HG03469 (cell line): ENCODE data around the gene CLSTN3.

ENCODE experiments used
- ATAC-seq: cut with Tn5 transposase; IDR thresholded peaks from one replicate; pipeline ENCODE4 v1.9.1; 2021; ENCODE audit warnings: mild to moderate bottlenecking, moderate library complexity, moderate number of reproducible peaks; ENCODE audit not compliant: unreplicated experiment

CLSTN3 gene

DNA sequence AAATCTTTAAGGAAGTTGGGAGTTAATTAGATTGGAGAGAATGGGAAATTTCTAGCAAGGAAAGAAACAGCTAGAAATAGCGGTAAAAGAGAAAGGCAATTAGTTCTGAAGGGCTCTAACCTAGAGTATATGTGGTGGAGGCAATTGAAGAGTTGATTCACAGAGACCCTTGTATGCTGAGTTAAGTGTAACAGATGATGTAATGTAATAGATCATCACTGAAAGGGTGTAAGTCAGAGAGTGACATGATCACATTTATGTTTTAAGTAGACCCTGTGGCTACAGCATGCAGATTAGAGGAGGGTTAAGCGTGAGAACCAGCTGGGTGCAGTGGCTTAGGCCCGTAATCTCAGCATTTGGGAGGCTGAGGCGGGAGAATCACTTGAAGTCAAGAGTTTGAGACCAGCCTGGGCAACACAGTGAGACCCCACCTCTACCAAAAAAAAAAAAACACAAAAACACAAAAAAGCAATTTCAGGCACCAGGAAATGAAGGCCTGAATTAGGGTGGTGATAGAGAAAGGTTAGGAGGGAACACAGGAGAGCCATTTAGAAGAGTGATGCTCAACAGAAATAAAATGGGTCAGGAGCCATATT lies 4.4 kb upstream of the CLSTN3 start:
- no peak for ATAC-seq

DNA sequence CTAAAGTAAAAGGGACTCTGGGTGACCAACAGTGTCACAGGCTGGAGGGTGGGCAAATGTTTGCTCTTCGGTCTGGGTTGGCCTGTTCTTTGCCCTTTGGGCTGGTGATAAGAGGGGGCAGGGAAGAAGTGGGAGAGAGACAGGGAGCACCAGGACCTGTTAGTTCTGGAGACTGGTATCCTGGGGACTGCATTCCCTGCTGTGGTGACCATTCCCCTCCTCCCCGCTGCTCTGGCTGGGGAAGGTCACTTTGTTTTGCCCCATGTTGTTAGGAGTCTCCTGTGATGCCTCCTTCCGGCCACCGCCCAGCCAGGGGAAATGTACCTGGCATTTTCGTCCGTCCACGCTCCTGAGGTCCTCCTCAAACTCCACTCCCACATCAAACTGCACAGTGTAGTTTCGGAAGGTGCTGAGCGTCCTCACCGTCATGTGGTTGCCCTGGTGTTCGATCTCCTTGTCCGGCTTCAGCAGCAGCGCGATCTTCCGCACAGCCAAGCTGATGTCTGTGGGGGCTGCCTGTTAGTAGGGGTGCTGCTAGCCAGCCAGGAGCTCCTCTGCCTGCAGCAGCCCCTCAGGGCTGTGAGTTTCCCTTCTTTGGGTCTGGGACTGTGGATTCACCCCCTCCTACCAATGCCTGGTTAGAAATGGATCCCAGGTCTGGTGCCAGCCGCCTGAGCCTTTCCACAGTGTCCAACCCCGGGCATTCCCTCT lies 2.1 kb upstream of the CLSTN3 start:
- ATAC-seq = no peak

DNA sequence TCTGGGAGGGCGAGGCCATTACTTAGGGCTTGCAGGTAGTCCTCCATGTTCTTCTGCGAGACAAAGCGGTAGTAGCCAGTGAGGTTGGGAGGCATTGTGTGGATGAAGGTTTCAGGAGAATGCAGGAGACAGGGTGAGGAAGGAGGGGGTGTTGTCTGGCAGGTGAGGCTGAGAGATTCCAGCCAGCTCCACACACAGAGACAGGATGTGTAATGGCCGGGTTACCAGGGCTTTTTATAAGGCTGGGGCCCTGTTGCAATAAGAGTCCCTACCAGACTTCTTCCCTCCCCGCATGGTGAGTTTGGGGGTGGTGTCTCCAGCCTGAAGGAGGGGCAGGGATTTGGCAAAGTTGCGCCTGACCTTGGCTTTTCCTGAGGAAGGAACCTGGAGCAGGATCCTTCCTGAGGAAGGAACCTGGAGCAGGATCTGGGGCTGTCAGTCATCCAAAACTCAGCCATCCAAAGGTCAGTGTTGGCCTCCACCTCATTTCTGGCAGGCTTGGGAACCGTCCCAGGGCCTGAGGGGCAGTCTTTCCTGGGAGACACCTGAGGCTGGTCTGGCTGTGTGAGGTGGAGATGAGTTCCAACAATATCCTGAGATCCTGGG lies 1.4 kb upstream of the CLSTN3 start, which contains the start of gene RBP5:
RBP5 (minus strand) TSS at position 209 of the 606 bp plus-strand sequence; CDS start at position 95, 114 bp downstream.
- no peak for ATAC-seq

DNA sequence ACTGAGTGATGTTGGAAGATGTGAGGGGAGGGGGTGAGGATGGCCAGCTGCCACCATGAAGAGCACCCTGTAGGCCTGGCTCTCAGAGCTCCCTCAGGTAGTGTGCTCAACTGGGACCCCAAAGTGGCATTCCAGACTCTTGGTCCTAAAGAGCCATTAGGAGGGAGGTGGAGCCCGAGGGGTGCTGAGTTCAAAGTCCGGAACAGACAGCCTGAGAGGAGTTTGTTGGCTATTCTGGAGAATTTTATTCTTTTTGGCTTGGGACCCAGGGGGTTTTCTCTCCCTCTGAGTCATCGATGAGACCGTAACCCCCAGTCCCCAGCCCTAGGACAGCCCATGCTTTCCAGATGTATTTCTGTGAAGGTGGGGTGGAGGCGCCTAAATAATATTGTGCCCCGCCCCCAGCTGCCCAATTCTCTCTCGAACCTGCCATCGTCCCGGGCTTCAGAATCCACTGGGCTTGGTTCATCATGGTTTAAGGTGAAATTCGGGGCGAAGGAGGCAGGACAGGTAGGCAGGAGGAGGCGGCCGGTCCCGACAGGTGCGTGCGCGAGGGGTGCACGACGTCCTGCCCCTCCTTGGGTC lies 792 bp upstream of the CLSTN3 start:
- ATAC-seq = no peak

DNA sequence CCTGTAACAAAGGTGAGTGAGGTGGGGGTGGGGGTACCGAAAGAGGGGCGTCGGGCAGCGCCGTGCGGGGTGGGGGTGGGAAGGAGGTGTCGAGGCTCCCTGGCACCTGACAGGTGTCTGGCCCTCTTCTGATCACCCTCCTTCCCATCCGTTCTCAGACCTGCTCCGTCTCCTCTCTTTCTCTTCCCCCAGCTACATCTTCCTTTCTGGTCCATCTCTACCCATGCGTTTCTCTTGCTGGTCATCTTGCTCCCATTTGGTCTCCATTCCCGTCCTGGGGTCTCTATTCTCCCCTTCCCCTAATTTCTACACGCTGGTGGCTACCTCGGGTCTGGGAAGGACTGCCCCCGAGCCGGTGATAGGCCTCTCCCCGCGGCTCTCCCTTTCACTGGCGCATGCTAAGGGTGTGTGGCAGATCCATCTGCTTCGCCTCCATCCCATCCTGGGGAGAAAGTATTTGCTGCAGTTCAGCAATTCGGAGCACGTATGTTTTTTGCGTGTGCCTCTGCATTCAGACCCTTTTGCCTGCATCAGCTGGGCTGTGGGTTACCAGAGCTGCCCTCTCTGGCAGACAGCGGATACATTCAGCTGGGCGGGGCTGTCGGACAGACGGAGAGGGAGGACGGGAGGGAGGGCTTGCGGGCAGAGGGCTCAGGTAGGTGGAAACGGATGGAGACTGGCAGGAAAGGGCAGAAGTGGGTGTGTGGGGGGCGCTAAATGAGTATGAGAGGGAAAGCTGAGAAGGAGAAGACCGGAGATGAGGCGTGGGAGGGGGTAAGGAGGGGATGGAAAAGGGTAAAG lies 730 bp downstream of the CLSTN3 start:
- no peak for ATAC-seq

DNA sequence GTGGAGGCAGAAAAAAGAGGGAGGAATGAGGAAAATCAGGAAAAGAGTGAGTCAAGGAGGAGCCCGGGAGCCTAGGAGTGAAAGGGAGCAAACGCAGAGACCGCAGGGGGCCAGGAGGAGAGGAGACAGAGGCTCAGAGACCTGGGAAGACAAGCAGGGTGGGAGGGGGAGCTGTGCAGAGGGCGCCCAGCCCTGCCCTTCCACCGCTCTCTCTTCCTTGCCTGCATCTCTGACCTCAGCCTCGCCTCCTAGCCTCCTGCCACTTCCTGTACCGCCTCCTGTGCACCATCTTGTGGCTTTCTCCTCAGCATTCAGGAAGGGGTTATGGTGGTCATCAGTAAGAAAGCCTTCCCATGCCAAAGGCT lies 1.3 kb downstream of the CLSTN3 start:
- no peak for ATAC-seq

DNA sequence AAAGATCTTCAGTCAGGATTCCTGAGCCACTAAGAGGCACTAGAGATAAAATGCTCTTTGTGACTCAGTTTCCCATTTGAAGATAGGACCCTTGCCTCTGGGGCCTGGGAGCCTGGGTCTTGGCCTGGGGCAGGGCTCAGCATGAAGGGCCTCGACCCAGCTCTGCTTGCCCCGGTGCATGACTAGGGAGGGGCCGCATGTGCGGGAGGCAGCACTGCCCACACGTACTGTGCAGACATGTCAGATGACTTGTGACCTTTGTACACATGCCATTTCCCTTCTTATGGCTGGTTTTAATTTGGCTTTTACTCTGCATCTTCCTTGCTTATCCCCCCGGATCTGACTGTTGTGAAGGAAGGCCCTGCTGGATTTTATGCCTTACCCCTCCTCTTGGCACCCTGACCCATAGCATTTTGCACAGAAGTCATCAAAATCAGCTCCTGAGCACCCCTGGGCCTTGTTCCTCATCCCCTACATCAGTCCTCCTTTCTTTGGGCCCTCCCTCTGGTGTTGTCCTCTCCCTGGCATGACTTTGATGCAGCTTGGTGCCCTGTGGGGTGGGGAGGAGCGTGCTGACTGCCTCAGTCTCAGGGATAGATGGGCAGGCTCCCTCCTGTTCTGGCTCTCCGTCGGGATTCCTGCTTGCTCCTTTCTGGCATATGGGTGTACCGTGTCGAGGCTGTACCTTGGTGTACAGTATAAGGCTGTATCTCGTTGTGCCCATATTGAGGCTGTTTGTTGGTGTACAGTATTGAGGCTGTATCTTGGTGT lies 4.4 kb downstream of the CLSTN3 start:
- no peak for ATAC-seq

DNA sequence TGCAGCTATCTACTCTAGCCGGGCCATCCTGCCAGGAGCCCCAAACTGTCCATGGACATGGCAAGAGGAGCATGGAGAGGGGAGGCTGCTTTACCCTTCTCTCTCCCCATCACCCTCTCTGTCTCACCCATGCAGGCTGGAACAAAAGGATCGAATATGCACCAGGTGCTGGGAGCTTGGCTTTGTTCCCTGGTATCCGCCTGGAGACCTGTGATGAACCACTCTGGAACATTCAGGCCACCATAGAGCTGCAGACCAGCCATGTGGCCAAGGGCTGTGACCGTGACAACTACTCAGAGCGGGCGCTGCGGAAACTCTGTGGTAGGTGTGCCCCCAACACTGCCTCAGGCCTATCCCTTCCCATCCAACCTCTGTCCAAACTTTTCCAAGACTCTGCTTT lies 5.9 kb downstream of the CLSTN3 start:
- ATAC-seq = no peak

DNA sequence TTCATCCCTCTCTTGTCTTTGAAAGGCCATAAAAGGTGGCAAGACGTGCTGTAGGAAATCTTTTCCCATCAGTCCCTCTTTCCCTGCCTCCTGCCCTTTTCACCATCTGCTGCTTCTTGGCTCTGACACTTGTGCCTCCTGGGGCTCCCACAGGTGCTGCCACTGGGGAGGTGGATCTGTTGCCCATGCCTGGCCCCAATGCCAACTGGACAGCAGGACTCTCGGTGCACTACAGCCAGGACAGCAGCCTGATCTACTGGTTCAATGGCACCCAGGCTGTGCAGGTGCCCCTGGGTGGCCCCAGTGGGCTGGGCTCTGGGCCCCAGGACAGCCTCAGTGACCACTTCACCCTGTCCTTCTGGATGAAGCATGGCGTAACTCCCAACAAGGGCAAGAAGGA lies 6.5 kb downstream of the CLSTN3 start:
- ATAC-seq = no peak

DNA sequence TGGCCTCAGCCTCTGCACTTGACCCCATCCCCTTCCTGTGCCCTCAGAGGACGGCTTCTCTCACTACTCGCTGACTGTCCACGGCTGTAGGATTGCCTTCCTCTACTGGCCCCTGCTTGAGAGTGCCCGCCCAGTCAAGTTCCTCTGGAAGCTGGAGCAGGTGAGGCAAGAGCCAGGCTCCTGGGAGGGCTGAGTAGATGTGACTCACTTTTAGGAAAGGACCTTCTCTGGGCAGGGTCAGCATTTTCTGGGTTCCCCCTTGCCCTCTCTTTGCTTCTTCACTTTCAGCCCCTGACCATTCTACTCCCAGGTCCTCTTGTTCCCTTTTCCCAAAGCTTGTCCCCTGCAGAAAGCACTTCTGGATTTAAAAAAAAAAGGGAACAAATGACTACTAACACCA lies 7.7 kb downstream of the CLSTN3 start:
- ATAC-seq = no peak

DNA sequence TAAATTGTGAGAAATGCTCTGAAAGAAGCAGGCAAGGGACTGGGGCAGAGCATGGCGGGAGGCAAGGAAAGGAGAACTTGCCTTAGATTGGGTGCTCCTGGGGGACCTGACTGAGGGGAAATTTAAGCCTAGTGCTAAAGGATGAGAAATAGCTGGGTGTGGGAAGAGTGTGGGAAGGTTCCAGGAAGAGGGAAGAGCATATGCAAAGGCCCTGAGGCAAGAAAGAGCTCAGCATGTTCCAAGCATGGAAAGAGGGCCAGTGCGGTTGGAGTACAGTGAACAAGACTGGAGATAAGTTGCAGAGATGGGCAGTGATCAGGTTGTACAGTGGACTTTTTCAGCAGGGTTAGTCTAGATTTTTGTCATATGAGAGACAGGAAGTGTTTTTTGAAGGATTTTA lies 9.0 kb downstream of the CLSTN3 start:
- no peak for ATAC-seq

DNA sequence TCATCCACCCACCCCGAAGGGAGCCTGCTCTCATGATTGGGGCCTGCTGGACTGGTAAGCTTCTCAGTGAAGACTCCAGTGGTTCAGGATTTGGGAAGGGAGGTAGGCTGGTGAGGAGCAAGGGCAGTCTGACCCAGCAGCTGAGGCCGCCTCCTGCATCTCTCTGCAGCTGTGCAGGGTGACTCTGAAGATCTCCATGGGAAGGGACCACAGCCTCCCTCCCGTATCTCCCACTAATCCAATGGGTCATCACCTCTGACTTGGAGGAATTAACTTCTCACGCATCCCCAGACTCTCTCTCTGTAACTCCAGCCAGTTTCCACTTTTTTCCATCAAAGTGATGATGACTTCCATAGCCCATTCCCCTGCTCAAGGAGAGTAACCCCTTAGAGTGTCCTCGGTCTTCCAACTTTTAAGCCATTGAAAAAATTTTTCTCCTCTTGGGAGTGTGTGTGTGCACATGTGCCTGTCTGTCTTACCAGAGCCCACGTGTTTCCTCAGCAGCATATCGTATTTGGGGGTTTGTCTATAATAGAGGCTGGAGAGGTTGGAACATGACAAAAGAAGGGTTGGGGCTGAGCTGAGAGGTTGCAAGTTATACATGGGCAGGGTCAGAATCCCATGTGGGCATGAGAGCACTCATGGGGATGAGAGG lies 11.3 kb downstream of the CLSTN3 start:
- ATAC-seq = no peak

DNA sequence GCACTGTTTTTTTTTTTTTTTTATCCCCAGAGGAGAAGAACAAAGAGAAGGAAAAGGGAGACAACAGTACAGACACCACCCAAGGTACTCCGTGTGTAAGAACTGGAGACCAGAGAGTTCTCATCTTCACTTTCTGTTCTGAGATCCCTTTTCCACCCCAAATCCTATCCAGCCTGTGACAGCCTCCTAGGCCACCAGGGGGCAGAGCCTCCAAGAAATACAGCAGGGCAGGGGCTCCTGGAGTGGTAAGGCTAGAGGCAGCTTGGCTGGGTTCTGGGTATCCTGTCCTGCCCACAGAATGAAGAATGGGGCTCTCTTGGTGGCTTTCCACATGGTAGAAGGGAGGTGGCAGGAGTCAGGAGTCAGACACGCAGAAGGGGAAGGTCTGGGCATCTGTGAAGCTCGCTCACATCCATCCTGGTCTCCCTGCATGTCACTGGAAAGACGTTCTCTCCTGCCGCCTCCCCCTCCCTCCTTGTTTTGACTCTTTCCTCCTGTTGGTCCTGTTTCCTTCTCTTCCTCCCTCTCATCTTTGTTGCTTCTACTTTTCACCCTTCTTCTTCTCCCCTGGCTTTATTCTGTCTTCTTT lies 12.0 kb downstream of the CLSTN3 start:
- no peak for ATAC-seq

DNA sequence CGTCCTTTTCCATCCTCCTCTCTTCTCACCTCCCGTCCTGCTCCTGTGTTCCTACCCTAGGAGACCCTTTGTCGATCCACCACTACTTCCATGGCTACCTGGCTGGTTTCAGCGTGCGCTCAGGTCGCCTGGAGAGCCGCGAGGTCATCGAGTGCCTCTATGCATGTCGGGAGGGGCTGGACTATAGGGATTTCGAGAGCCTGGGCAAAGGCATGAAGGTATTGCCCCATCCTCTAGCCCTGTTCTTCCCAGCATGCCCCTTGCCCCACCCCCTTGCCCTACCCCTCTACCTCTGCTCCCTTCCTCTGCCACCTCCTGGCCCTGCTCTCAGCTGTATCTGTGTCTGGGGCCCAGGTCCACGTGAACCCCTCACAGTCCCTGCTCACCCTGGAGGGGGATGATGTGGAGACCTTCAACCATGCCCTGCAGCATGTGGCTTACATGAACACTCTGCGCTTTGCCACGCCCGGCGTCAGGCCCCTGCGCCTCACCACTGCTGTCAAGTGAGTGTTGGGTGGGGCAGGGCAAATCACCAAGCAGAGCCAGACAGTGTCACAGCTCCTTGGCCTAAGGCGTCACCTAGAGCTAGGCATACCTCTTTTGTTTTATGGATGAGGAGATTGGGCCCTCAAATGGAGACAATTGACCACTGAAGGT lies 12.8 kb downstream of the CLSTN3 start:
- ATAC-seq = no peak

DNA sequence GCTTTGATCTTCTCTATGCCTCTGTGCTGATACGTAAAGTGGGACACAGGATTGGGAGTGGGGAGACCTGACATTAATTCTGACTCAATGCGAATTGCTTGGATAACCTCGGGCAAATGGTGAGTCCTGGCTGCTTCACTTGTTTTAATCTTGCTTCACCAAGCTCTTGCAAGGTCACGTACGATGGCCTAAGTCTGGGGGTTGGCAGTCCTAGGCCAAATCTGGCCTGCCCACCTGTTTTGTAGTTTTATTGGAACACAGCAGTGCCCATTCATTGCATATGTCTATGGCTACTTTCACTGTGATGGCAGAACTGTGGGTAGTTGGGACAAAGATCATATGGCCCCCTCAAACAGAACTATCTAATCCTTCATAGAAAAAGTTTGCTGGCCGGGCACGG lies 13.4 kb downstream of the CLSTN3 start:
- ATAC-seq = no peak

DNA sequence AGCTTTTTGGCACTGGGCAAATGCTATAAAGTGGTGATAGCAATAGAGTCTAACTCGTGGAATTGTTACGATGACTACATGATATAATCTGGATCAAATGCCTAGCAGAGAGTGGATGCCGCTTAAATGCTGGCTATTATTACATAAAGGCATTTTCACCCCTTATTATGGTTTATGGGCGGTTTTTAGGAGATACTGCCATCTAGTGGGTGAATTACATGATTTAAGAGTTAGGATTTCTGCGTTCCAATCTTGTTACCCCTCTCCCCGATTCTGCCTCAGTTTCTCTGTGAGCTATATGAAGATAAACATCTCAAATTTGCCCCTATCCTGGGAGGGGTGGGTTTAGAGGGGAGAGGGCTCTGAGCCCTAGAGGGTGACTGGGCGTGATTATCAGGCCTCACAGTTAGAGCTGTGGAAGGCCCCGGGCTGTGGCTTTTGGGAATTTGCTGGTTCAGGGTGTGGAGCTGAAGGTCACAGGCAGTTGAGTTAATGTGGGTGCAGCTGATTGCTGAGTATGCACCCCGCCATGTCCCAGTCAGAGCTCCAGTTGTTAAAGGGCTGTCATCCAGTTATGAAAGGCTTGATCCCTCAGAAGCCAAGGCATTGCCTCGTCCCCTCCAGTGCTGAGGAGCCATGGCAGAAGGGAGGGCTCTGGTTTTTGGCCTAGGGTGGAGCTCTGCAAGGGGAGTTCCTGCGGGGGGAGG lies 14.4 kb downstream of the CLSTN3 start:
- no peak for ATAC-seq

DNA sequence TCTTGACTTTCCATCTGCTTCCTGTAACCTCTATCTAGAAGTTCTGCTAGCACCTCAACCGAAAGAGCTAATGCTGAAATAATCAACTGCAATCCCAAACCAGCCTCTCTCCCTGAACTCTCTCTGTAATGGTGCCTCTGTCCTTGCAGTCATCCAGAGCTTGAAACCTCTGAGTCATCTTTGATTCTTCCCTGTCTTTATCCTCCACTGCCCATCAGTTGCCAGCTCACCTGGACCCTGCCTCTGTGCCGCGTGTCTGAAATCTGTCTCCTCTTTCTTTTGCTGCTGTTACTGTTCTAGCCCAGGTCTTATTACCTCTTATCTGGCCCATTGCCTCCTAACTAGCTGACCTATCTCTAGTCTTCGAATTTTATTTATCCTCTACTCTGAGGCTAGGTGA lies 15.5 kb downstream of the CLSTN3 start:
- ATAC-seq = no peak

DNA sequence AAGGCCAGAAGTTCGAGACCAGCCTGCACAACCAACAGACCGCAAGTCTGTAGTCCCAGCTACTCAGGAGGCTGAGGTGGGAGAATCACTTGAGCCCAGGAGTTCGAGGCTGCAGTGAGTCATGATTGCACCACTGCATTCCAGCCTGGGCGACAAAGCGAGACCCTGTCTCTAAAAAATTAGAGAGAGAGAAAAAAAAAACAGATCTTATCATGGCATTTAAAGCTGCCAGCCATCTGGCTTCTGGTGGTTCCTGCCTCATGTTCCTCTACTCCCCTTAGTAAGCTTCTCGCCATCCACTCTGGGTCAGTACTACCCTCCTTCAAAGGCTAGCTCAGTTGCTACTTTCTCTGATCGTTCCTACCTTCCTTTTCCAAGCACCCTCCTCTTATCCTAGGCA lies 16.1 kb downstream of the CLSTN3 start:
- no peak for ATAC-seq
